Cerebellar nuclear complex (tissue), 1 donor: ENCODE measurements around the gene AJAP1.
"Not testable (repeated sequence)": the region's sequence is repeated elsewhere in the genome, so short reads cannot be mapped to it uniquely, and the experiment has no call there.

ENCODE experiments used
- DNase-seq, 2 experiments: peaks; one replicate each; lab custom pipeline; 2025; lab: John Stamatoyannopoulos, UW

The AJAP1 gene, protein sequence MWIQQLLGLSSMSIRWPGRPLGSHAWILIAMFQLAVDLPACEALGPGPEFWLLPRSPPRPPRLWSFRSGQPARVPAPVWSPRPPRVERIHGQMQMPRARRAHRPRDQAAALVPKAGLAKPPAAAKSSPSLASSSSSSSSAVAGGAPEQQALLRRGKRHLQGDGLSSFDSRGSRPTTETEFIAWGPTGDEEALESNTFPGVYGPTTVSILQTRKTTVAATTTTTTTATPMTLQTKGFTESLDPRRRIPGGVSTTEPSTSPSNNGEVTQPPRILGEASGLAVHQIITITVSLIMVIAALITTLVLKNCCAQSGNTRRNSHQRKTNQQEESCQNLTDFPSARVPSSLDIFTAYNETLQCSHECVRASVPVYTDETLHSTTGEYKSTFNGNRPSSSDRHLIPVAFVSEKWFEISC

DNA sequence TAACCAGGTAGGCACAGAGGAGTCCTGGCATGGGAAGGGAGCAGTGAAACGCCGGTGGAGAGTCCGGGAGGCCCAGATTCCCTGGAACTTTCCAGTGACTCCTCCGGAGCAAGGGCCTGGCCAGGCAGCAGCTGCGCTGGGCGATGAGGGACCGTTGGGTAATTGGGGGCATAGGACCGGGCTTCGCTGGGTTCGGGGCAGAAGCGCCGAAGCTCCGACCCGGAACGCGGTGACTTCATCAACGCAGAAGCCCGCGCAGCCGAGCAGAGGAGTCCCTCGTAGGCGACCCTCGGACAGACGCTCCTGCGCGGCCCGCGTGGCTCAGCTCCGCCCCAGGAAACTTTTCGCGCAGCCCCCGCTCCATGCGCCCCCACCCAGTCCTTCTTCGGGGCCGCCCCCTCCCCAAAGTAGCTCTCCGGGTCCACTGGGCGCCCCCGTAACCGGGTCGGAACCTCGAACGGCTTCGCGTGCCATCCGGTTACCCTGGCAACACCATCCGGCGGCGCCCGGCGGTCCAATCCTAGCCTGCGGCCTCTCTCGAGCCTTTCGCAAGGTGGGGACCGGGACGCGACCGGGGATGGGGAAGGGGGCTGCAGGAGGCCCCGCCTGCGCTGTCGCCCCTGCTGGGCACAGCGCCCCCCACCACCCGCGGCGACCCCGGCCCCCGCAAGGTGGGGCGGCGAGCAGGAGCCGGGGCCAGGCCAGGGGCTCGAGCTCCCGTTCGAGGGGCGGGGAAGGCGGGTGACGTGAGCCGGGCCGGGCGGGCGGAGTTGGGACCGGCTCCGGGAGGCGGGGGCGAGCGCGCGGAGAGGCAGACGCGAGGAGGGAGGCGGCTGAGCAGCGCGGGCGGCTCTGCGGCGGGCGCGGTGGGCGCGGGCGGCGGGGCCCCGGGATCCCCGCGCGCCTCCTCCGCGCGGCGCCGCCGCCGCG lies at the start of gene AJAP1:
TSS of gene AJAP1 (plus strand) at position 814 of the 930 bp plus-strand sequence. CDS start 817 bp downstream, outside the sequence.
- DNase-seq = no peak

DNA sequence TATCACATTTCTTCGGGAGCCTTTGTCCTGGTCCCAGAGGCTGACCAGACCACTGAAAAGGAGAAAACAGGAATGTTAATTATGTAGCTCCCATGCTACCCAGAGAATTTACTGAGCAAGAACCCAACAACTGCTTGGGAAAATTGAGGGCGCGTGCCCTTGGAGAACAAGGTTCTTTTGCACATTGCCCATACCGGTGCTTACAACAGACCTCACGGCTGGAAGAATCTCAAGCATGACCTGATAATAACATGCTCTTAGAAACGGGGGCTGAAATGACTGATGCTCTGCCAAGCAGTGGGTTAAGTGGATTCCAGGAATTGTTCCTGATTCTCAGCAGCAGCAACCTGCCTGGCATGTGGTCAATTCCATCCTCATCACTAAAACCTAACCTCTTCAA lies 49.3 kb upstream of the AJAP1 start:
- DNase-seq = no peak

DNA sequence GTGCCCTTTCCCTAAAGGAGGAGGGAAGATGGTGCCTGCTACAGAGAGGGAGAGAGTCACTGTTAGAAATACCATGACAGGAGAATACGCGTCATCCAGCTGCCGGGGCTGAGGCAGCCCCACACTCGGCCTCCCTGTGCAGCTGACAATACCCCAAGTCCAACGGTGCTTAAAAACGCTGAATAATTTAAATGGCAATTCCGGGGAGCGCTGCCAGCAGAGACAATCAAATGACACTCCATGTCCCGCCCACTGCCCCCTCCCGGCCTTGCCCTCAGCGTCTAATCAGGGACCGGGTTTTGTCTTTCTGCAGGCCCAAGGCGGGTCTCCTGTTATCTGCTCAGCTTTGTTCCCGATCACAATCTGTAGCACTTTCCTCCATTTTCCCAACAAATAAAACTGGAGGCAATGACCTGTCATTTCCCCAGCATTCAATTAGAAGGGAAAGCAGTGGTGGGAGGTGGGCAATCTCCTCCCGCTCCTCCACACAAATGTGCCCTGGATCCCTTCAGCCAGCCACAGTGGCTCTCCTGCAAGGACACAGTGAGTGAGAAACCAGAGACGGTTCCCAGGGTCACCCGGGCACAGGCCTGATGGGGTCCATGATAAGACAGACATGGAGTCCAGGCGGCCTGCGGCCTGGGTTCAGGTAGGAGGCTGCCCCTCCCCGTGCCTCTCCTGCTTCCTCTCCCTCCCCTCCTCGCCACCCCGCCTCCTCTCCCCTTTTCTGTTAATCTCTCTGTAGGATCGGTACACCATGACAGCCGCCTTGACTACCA lies 42.7 kb upstream of the AJAP1 start:
- no peak for DNase-seq

DNA sequence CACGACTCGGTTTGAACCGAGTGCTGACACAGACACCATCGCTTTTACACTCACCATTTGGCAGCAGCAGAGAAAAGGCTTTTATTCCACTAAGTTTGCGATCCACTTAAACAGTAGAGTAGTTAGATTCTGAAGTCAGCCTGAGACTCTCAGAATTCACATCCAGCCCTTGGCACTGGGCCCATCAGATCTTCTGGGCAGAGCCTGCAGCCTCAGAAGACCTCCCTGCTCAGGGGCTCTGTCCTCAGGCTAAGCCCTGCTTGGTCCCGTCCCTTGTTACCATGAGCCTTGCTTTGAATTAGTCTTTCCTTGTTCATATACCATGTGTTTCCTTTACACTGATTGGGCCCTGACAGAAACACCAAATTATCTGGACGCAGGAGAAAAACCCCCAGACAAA lies 41.4 kb upstream of the AJAP1 start:
- DNase-seq = no peak

DNA sequence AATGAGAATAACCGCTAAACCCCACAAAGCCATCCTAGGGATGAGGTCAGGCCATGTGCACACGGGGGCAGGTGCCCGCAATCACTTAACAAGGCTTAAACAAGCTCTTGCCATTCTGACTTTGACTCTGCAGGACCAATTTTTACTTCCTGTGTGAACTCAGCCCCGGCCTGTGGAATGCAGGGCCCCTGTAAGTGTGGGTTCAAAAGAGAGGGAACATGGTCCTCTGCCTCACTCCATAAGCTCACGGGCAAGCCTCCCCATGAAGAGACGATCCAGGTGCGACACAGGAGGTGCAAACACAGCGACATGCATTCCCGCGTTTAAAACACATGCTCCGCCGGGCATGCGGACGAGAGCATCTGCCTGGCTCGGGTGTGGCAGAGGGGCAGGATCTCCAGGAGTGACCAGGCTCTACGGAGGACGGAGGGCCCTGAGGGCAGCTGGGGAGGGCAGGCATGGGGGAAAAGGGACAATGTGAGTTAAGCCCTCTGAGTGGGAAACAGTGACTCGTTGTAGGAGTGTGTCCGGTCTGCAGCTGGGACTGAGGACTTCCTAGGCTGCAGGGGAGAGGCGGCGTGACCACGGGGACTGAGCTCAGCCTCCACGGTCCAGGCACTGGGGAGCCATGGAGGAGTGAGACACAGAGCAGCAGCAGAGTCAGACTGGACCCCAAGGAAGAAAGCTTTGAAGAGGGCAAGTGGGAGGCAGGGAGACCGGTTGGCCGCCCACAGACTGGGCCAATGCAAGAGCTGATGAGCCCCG lies 40.6 kb upstream of the AJAP1 start:
- DNase-seq = no peak

DNA sequence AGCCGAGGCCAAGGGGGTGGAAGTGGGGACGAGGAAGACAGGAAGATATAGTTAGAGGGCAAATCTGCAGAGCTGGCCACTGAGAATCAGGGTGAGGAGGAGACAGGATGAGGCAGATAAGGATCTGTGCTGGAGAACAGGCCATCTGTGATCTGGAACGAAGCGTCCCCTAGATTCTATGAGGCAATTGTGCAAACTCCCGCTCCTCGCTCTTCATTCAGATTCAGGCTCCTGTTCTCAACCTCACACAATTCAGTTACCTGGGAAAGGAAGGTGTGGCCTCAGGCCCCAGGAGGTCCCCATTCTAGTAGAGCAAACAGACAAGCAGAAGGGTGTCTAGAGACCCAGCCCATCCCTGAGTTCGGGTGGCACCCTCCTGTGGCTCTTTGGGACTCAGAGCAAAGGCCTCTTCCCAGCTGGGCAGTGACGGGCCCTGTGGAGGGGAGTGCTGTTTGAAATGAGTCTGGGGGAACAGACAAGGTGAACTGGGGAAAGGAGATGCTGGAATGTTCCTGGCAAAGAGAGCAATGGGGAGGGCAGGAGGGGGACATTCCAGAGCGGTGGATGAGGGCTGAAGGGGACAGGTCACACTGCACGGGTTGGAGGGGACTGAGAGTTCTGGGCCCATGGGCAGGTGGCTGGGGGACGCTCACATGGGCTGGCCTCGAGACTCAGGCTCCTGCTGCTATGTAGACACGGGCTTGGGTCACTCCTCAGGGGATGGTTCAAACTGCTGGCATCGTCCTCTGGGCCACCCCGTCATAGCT lies 39.9 kb upstream of the AJAP1 start:
- DNase-seq = no peak

DNA sequence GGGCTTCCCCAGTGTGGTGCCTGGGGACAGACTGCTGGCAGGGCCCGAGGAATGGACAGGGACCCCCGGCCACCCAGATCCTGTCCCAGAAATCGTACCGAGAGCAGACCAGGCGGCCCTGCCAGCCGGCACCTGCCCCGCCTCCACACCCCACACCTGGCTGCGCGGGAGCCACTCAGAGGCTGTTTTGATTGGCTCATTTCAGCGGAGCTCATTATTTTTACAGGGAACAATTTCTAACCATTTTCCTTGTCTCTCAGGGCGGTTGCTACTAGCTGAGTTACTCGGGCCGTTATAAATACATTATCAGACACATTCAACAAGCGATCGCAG lies 39.3 kb upstream of the AJAP1 start:
- no peak for DNase-seq

DNA sequence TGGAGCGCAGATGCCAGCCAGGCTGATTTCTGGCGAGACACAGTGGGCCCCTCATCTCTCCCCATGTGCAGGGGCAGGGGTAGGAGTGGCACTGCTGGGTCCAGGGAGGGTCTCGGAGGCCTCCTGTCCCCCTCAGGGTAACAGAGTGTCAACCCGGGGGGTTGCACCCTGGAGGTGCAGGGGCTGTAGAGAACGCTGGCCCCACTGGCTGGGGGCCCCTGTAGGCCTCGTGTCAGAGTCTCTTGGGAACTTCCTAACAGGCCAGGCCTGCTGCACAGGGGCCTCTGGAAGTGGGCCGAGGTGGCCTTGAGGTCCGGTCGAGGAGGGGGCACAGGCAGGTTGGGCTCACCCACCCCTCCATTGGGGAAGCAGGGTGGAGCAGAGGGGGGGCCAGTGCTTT lies 38.9 kb upstream of the AJAP1 start:
- no peak for DNase-seq

DNA sequence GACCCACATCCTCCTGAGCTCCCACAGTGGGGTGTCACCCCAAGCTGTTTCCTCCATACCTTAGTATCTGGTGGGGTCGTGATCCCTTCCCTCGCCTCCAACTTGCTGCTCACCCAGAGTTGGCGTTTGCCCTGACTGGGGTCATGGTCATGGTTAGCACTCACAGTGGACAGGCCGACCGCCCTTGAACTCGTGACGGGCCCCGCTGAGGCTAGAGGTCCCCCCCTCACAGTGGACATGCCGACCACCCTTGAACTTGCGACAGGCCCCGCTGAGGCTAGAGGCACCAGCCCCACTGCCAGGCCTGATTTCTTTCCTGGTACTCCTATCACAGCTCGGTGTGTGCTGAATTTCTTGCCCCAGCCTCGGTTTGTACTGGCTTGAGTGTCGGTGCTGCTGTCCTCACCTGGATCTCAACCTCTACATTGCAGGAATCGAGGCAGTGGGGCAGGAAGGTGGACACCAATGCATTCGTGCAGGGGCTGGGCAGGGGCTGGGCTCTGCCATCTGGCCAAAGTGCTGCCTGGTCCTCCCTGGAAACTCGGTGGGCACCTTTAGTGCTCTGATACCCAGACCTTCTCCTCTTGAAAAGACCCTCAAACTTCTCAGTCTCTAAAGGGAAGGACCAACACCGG lies 37.5 kb upstream of the AJAP1 start:
- DNase-seq = no peak

DNA sequence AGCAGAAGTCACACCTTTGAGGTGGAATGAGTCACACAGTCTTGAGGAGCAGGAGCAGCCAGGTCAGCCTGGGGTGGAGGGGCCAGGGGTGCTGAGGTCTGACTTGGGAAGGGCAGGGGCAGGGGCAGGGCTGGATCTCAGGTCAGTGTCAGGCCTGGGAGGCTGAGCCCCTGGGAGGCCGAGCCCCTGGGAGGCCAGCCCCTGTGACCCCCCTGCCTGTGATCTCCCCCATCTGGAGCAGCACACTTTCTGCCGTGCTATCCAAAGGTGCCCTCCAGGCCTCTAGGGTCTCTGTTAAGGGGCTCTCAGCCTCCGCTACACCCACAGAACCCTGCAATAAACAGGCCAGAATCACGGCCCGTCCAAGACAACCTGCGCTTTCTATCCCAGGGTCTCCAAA lies 36.9 kb upstream of the AJAP1 start:
- DNase-seq = no peak

DNA sequence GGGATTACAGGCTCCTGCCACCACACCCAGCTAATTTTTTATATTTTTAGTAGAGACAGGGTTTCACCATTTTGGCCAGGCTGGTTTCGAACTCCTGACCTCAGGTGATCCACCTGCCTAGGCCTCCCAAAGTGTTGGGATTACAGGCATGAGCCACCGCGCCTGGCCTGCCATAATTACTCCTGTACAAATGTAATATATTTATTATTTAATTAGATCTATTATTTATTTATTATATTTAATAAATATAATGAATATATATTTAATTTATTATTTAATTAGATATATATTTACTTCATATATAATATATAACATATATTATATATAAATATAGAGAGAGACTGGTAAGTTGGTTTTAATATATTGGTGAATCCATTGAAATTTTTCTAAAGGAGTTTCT lies 35.6 kb upstream of the AJAP1 start:
- DNase-seq = not testable (repeated sequence)

DNA sequence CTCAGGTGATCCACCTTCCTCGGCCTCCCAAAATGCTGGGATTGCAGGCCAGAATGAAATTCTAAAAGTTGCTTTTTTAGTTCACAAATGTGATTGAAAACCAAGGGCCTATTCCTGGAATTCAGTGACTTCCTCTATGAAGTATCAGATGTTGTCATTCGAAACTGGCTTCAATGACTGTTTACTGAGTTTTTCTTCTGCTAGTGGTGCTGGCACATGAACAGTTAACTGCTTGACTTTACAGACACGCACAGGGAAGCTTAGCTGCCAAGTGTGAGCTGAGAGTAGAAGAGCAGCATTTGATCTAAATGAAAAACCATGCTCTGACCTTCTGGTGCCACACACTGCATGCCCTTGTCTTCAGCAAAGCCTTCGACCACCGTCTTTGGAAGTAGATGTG lies 32.8 kb upstream of the AJAP1 start:
- no peak for DNase-seq

DNA sequence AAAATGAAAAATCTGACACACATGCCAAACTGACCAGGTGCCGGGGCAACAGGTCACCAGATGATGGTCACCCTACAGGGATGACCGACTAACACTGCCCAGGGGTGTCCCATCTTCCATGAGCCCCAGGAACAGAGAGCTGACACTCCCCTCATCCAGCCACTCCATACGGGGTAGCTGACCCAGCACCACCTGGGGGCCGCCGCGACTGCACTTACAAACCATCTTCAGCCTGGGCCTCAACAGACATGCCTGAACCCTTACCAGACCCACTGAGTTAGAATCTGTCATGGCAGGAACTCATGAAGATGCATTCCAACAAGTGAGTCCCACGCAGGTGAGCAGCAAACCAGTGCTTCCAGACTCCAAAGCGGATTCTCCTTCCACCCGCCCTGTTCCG lies 31.6 kb upstream of the AJAP1 start:
- no peak for DNase-seq

DNA sequence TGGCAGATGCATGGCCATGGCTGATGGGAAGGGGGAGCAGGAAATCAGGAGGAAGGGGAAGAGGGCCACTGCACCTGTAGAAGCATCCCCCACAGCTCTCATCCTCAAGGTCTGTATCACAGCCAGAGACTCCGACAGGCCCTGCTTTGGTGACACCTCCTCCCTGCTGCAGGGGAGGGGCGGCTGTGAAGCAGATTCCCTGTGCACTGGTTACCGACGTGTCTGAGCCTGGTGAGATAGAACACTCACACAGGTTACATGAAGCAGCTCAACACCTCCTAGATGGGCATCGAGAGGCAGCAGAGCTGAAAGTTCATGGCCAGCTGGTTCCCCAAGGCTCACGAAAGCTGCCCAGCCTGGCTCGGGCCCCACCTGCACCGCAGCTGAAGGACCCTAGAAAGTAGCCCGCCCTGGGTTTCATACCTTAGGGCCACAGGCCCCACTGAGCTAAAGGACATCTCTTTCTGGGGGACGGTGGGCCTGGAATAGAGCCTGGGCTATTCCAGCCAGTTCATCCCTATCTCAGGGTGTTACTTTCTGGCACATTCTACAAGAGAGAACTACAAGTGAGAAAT lies 30.2 kb upstream of the AJAP1 start:
- no peak for DNase-seq

DNA sequence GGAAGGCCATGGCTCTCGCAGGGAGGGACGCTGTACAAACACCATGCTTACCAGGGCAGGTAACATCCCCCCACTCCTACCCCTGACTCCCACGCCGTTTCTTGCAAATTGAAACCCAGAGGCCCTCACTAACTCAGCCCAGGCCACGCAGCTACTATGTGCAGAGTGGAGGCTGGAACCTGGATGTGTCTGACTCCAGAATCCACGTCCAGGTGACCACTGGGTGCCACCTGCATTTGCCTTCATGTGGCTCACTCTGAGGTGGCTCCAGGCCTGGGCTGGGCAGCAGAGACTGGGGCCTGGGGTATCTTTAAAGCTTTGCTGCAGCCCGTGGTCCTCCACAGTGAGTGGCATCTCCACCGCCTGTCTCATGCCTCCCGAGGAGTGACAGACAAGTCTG lies 29.6 kb upstream of the AJAP1 start:
- DNase-seq = no peak

DNA sequence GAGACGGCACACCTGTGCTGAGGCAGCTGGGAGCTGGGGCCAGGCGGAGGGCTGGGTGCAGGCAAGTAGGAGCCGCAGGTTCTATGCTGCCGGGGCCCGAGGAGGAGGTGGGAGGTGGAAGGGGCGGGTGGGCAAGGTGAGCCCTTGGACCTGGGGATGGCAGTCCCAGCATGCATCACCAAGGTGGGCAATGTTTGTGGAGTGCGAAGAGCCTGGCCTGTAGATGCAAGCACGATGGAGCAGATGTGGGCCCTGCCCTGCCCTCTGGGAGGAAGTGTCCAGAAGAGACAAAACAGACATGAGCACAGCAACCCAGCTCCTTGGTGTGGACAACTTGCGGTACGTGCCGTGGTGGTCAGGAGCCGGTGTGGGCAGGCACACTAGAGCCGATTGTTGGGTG lies 28.3 kb upstream of the AJAP1 start:
- no peak for DNase-seq

DNA sequence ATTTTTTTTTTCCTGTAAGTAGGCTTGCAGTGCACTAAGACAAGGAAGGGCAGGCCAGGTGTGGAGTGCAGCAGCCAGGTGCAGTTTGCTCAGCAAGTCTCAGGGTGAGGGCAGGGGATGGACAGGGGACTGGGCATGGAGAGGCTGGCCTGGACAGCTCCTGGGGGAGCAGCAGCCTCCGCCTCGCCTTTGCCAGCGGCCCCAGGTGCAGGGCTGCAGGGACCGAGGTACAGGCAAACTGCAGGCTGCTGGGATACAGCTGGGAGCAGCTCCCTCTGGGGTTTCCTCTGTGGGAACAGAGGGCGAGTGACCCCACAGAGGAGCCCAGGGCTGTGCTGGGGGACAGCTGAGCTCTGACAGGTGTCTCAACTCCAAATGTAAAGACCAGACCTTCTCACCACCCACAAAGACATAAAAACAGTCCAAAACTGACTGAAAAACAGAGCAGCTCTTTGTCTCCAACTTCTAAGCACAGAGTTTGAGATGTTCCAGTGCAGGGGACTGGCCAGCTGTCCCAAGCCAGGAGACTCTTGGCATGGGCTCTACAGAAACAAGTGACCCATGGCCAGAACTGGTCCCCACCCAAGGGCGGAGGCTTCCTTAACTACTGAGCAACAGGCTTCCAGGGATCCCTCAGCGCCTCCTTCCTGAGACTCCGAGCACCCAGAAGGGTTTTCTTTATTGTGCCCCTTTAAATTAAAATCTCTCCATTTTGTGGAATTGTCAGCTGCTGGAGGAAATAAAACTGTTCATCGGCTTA lies 27.7 kb upstream of the AJAP1 start:
- DNase-seq = no peak

DNA sequence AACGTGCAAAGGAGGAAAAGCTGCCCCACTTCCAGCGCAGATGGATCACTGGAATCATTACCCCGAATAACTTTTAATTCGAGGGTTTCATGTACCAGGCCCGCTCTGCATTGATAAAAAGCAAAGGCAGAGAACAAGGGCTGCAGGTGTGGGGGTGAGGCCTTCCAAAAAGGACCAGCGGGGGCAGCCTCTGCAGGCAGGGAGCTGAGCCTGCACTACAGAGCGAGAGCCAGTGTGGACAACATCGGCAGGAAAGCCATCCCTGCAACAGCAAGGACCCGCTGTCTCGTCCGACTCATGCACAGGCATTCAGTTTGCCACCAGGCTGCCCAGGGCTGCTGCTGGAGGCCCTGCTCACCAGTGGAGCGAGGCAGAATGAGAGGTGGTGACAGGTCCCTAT lies 27.1 kb upstream of the AJAP1 start:
- no peak for DNase-seq

DNA sequence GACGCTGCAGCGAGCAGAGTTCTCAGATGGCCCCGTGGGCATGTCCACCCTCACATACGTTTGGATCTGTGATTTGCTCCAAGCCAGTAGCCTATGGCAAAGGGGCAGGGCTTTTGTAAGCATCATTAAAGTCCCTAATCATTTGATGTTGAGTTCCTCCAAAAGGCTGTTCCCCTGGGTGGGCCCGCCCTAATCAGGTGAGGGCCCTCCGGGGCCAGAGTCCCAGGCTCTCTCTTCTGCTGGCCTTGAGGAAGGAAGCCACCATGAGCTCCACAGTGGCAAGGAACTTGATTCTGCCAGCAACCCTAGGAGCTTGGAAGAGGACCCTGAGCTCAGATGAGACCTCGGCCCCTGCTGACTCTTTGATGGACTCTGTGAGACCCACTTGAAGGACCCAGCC lies 25.4 kb upstream of the AJAP1 start:
- DNase-seq = no peak
